ENCODE data around the gene SREBF2.

Gene SREBF2

GRCh38 chr22:41892721-41893120 lies 59.8 kb downstream of the SREBF2 start:
- no peak for TF ChIP-seq CTCF (IDR thresholded peaks at IDR 0.05; ENCODE audit: insufficient read depth, missing control alignments)
- DNase-seq (ENCODE audit: insufficient read length, low spot score) (no peak), FAIRE-seq (no peak)

DNA sequence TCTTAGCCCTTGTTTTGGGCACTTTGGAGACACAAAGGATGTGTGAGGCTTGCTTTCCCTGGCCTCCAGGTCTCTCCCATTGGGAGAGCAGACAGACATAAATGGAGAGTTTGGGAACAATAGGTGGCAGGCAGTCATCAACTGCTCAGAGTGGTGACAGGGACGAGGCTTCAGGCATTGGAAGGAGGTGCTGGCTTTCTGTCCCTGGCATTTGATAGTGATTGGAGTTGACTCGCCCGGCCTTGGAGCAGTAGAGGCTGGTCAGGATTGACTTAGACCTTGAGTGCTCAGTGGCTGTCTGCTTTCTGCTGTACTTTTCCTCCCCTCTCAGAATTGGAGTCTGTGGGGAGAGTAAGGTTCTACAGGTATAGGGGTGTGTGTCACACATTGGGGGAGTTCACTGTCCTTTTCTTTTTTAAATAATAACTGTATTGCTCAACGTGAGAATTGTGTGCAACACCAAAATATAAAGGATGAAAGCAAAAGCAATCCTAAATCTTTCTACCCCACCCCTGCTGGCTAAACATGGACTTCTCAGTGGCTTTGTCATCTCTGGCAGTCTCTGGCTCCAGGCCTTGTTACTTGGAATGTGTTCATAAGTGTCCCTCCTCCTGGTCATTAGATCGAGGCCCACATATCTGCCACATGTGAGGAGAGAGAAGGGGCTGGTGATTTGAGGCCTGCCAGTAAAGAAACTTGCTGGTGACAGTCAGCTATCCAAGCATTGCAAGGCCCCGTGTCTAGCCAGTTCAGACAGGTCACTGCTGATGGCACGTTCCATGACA lies 60.9 kb downstream of the SREBF2 start:
- no peak for TF ChIP-seq CTCF (IDR thresholded peaks at IDR 0.05; ENCODE audit: insufficient read depth, missing control alignments)
- DNase-seq (ENCODE audit: insufficient read length, low spot score), result no peak
- no peak for FAIRE-seq

GRCh38 chr22:41898645-41899044 lies 65.7 kb downstream of the SREBF2 start:
- no peak for TF ChIP-seq CTCF (IDR thresholded peaks at IDR 0.05; ENCODE audit: insufficient read depth, missing control alignments)
- DNase-seq (ENCODE audit: insufficient read length, low spot score) (no peak), FAIRE-seq (no peak)

DNA sequence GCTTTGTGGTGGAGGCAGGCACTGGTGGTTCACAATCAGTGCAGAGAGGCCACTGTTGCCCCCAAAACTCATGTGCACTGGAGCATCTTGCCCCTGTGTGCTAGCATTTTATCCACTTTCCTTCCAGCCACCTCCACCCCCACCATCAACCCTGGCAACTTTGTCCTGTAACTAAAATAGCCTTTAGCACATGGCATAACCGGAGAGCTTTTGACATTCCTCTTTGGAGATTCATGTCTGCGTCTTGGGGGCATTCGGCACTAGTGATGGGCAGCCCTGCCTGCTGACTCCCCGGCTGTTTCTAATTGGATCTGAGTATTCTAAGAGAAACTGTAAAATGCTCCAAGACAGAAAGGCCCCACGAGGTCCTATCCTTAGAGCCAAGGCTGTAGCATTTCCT lies 66.2 kb downstream of the SREBF2 start:
- no peak for FAIRE-seq
- no peak for TF ChIP-seq CTCF (IDR thresholded peaks at IDR 0.05; ENCODE audit: insufficient read depth, missing control alignments)
- DNase-seq (ENCODE audit: insufficient read length, low spot score), result no peak

DNA sequence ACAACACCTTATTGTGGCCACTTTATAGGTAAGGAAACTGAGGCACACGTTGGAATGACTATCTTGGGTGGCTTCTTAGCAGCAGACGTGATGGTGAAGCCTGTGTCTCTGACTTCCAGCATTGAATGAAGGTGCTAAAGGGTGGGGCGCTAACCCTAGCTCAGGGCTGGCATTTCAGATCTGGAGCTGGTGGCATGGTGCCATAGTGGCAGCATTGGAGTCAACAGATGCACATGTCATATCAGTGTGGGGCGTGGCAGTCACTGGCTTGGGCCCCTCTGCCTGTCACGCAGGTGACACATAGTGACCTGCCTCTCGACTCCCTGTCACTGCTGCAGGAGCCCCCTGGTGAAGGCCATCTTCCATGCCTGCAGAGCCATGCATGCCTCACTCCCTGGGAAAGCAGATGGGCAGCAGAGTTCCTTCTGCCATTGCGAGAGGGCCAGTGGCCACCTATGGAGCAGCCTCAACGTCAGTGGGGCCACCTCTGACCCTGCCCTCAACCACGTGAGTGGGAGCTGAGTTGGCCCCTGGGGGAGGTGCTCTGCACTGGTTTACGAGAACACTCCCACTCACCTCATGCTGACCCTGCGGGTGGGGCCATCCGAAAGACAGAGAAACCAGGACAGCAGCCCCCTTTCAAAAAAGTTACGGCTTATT lies 67.2 kb downstream of the SREBF2 start:
- DNase-seq (ENCODE audit: insufficient read length, low spot score), result no peak
- TF ChIP-seq CTCF (IDR thresholded peaks at IDR 0.05; ENCODE audit: insufficient read depth, missing control alignments), result no peak
- no peak for FAIRE-seq

DNA sequence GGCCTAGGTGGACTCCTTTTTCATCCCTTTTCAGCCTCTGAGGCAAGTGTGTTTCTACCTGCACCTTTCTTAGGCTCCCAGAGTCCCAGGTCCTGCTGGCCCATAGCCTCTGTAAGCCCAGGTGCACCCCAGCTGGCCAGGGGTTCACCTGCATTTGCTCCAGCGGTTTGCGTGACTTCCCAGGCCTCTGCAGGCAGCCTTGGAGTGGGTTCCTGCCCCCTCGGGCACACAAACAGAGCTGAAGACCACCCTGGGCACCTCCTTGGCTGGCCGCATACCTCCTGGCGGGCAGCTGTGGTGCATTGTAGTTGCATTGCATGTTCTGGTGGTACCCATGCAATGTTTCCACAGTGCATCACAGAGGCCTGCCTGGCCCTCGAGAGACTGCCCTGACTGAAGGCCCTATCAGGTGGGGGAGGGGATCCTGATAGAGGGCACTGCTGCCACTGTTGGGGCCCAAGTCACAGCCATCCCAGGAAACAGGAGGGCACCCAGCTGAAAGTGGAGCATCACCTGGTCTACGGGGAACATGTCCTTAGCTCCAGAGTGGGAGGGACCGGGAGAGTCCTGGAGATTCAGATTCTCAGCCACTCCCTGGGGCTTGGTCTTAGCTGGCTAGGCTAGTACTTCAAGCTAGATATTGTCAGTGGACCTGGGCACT lies 67.9 kb downstream of the SREBF2 start:
- FAIRE-seq (no peak), DNase-seq (ENCODE audit: insufficient read length, low spot score) (no peak)
- no peak for TF ChIP-seq CTCF (IDR thresholded peaks at IDR 0.05; ENCODE audit: insufficient read depth, missing control alignments)

Data from D721Med (cell line).